ENCODE results near the gene FIBCD1.

DNA sequence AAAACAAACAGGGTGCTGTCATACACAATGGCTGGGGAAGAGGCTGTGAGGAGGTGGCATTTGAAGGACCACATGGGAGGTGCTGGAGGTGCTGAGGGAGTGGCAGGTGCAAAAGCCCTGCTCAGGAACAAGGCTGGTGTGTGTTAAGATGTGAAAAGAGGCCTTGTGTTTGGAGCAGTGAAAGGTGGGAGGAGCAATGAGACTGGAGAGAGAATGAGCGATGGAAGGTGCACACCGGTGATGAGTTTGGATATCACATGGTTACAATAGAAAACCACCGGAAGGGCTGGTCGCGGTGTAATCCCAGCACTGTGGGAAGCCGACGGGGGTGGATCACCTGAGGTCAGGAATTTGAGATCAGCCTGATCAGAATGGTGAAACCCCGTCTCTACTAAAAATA is 9.2 kb upstream of the FIBCD1 start:
- TF ChIP-seq GATA2 (IDR thresholded peaks at IDR 0.05; ENCODE audit: low read depth, low read length), result no peak
- TF ChIP-seq GATA3 (IDR thresholded peaks at IDR 0.05; ENCODE audit: low read depth, low read length), result no peak
